Measurements from ENCODE around the gene ABCC1.
"Not testable (repeated sequence)": the region's sequence is repeated elsewhere in the genome, so short reads cannot be mapped to it uniquely, and the experiment has no call there.

ABCC1 gene

GRCh38 chr16:15954814-15955151 is 5.4 kb downstream of the ABCC1 start:
- ATAC-seq, result no peak
- peaks cover 90% of the 10 kb centered on the region for H3K4me1 Mint-ChIP-seq
- no peaks in the 10 kb centered on the region for H3K27me3 Mint-ChIP-seq
- no peak for DNase-seq
- H3K4me3 Mint-ChIP-seq, result peak overlapping the region in 1 of 2 donors; percentile 17
- H3K9me3 Mint-ChIP-seq, result no peaks in the 10 kb centered on the region
- H3K27ac Mint-ChIP-seq, result no peak overlapping the region

- no peak for DNase-seq
- no peaks in the 10 kb centered on the region for H3K27me3 Mint-ChIP-seq
- H3K9me3 Mint-ChIP-seq, result no peaks in the 10 kb centered on the region
- peak overlapping the region in 1 of 2 donors; percentile 11 for H3K4me3 Mint-ChIP-seq
- no peak overlapping the region for H3K27ac Mint-ChIP-seq
- no peak for ATAC-seq
- peaks cover 96% of the 10 kb centered on the region for H3K4me1 Mint-ChIP-seq
Observed at GRCh38 chr16:15955425-15955824, 6.0 kb downstream of the ABCC1 start.

DNA sequence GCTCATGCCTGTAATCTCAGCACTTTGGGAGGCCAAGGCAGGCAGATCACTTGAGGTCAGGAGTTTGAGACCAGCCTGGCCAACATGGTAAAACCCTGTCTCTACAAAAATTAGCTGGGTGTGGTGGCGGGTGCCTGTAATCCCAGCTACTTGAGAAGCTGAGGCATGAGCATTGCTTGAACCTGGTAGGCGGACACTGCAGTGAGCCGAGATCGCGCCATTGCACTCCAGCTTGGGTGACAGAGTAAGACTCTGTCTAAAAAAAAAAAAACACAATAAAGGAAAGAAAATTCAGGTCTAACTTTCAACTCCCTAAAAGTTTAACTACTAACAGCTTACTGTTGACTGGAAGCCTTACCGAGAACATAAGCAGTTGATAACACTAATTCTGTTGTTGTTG is 6.7 kb downstream of the ABCC1 start:
- H3K27ac Mint-ChIP-seq, result peak overlapping the region in 1 of 2 donors; percentile 93
- H3K27me3 Mint-ChIP-seq, ATAC-seq, DNase-seq, H3K9me3 Mint-ChIP-seq: not testable (repeated sequence)
- H3K4me1 Mint-ChIP-seq, result peaks cover 99% of the 10 kb centered on the region
- H3K4me3 Mint-ChIP-seq, result peak overlapping the region; percentile 7 to 36

DNA sequence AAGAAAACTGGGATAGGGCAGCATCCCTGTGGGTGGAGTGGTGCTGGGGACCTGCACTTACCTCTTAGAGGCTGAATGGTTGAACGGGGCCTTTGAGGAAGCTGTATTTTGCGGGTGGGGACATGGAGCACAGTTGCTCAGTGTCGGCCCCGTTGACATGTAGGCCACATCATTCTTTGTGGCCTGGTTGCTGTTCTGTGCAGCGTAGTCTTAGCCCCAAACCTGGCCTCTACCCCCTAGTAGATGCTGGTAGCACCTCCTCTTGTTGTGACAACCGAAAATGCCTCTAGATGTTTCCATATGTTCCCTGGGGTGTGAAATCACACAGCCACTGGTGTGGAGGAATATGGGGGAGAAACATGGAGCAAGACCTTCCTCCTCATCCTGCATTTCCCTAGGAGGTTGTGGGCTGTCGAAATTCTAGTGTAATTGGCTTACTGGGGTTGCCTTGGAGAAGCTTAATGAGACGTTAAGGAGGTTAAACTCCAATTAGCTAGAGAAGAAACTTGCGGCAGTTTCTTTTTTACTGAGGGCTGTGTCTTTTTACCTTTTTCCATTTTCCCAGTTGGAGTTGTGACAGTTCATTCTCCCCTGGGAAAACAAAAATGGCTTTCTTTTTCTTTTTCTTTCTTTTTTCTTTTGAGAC is 9.4 kb downstream of the ABCC1 start:
- Mint-ChIP-seq H3K4me1 (peaks cover 96% of the 10 kb centered on the region), H3K9me3 (peaks cover 12 to 15% of the 10 kb centered on the region in 2 donors), H3K4me3 (peak overlapping the region; percentile 78 to 85), H3K27me3 (no peaks in the 10 kb centered on the region), H3K27ac (peak overlapping the region; percentile 16 to 99)
- ATAC-seq (no peak), DNase-seq (no peak)

GRCh38 chr16:15960124-15960971 is 10.9 kb downstream of the ABCC1 start:
- DNase-seq (no peak), ATAC-seq (no peak)
- Mint-ChIP-seq H3K9me3 (peaks cover 12 to 22% of the 10 kb centered on the region in 2 donors), H3K4me1 (peaks cover 96% of the 10 kb centered on the region), H3K27me3 (no peaks in the 10 kb centered on the region), H3K27ac (peak overlapping the region; percentile 97 to 99), H3K4me3 (peak overlapping the region; percentile 78 to 85)

DNA sequence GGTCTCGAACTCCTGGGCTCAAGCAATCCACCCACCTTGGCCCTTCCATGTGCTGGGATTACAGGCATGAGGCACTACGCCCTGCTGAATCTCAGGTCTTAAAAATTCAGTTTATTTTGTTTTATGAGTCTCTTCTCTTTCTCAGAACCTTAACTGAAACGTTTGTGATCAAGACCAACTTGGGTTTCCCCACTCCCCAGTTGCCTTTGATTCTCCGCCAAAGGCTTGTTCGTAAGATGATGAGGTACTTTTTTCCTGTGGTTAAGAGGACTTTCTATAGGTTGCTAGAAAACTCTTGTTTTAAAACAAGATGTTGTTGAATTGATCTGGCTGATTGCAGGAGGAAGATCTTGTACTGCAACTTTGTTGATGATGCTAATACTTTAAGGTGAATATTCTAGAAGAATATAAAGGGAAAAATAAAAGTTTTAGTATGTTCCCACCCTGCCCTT is 11.7 kb downstream of the ABCC1 start:
- Mint-ChIP-seq H3K27ac (peak overlapping the region; percentile 97 to 99), H3K4me3 (peak overlapping the region; percentile 78 to 85), H3K27me3 (no peaks in the 10 kb centered on the region), H3K4me1 (peaks cover 96% of the 10 kb centered on the region), H3K9me3 (peaks cover 12 to 22% of the 10 kb centered on the region in 2 donors)
- peak; percentile 74 to 86 for DNase-seq
- ATAC-seq, result peak; percentile 96

GRCh38 chr16:15961571-15962090 is 12.2 kb downstream of the ABCC1 start:
- Mint-ChIP-seq H3K9me3 (peaks cover 12 to 22% of the 10 kb centered on the region in 2 donors), H3K27ac (peak overlapping the region; percentile 97 to 99), H3K27me3 (no peaks in the 10 kb centered on the region), H3K4me1 (peaks cover 94% of the 10 kb centered on the region), H3K4me3 (peak overlapping the region; percentile 78 to 85)
- ATAC-seq, result peak; percentile 64
- DNase-seq, result no peak

- ATAC-seq (no peak), DNase-seq (no peak)
- H3K4me3 Mint-ChIP-seq, result peak overlapping the region in 1 of 2 donors; percentile 35
- H3K9me3 Mint-ChIP-seq, result peaks cover 12 to 22% of the 10 kb centered on the region in 2 donors
- H3K27me3 Mint-ChIP-seq, result no peaks in the 10 kb centered on the region
- H3K27ac Mint-ChIP-seq, result peak overlapping the region in 1 of 2 donors; percentile 7
- H3K4me1 Mint-ChIP-seq, result peaks cover 84% of the 10 kb centered on the region
Observed at GRCh38 chr16:15963307-15963910, 14.0 kb downstream of the ABCC1 start.

DNA sequence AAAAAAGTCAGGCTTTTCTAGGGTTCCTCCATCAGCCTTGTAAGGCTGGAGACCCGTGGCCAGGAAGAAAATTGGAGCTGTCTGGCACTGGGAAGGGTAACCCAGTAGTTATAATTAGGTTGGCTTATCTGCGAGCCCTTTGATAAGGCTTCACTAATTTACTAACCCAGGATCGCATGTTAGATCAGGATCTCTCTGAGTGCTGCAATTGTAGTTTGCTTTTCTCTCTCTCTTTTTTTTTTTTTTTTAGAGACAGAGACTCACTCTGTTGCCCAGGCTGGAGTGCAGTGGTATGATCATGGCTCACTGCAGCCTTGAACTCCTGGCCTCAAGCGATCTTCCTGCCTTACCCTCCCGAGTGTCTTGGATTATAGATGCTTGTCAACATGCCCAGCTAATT is 17.0 kb downstream of the ABCC1 start:
- ATAC-seq, result no peak
- Mint-ChIP-seq H3K27me3 (no peaks in the 10 kb centered on the region), H3K9me3 (peaks cover 21 to 42% of the 10 kb centered on the region in 2 donors), H3K27ac (no peak overlapping the region), H3K4me1 (peaks cover 63% of the 10 kb centered on the region), H3K4me3 (no peak overlapping the region)
- DNase-seq, result no peak

- H3K4me1 Mint-ChIP-seq, result peaks cover 61% of the 10 kb centered on the region
- no peak overlapping the region for H3K4me3 Mint-ChIP-seq
- no peak for DNase-seq
- ATAC-seq, result no peak
- H3K27me3 Mint-ChIP-seq, result no peaks in the 10 kb centered on the region
- peaks cover 21 to 48% of the 10 kb centered on the region in 2 donors for H3K9me3 Mint-ChIP-seq
- no peak overlapping the region for H3K27ac Mint-ChIP-seq
Observed at GRCh38 chr16:15966836-15967546, 17.6 kb downstream of the ABCC1 start.

GRCh38 chr16:15967655-15968315 is 18.4 kb downstream of the ABCC1 start:
- H3K4me3 Mint-ChIP-seq, result no peak overlapping the region
- DNase-seq, result no peak
- H3K4me1 Mint-ChIP-seq, result peaks cover 54% of the 10 kb centered on the region
- no peak overlapping the region for H3K27ac Mint-ChIP-seq
- ATAC-seq, result no peak
- H3K27me3 Mint-ChIP-seq, result no peaks in the 10 kb centered on the region
- H3K9me3 Mint-ChIP-seq, result peaks cover 20 to 48% of the 10 kb centered on the region in 2 donors

GRCh38 chr16:15970202-15970601 is 20.8 kb downstream of the ABCC1 start:
- Mint-ChIP-seq H3K9me3 (peaks cover 14 to 33% of the 10 kb centered on the region in 2 donors), H3K27me3 (no peaks in the 10 kb centered on the region), H3K4me1 (peaks cover 46% of the 10 kb centered on the region), H3K4me3 (no peak overlapping the region), H3K27ac (peak overlapping the region in 1 of 2 donors; percentile 22)
- DNase-seq, result no peak
- no peak for ATAC-seq

GRCh38 chr16:15970743-15971439 is 21.5 kb downstream of the ABCC1 start:
- Mint-ChIP-seq H3K9me3 (peaks cover 14 to 33% of the 10 kb centered on the region in 2 donors), H3K27me3 (no peaks in the 10 kb centered on the region), H3K4me3 (no peak overlapping the region), H3K4me1 (peaks cover 46% of the 10 kb centered on the region), H3K27ac (no peak overlapping the region)
- DNase-seq (no peak), ATAC-seq (no peak)

DNA sequence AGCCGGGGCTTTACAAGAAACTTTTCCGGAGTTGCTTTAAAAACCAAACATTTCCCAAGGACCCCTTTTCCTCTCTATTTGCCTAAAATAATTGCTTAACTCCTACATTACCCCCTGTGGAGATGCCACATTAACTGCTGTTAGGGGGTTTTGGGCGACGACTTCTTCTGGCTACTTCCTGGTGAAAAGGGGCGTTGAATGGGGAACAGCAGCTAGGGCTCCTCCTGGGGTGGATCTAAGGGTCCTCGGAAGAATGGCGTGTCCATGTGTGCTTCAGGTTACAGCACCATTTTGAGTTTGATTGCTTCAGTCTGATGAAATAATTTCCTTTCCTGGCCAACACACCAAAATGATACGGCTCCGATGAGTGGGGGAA is 22.0 kb downstream of the ABCC1 start:
- H3K4me3 Mint-ChIP-seq, result no peak overlapping the region
- no peaks in the 10 kb centered on the region for H3K27me3 Mint-ChIP-seq
- ATAC-seq (no peak), DNase-seq (no peak)
- peaks cover 14 to 33% of the 10 kb centered on the region in 2 donors for H3K9me3 Mint-ChIP-seq
- no peak overlapping the region for H3K27ac Mint-ChIP-seq
- H3K4me1 Mint-ChIP-seq, result peaks cover 48% of the 10 kb centered on the region
